ENCODE data around the gene SOWAHA.

DNA sequence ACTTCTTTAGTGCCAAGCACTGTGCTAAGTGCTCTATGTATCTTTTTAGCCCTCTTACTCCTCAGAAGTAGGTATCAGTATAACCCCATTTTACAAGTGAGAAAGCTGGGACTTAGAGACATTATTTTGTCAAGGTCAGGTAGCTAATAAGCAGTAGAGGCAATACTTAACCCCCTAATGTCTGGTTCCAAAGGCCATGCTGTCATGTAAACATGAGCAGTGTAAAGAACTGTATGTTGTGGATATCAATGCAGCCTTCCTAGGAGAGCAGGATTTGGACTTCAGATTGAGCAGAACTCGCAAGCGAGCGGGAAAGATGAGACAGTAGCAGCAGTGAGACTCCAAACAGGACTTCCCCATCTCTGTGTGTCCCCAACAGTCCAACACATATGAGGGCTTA, 21.0 kb downstream of the SOWAHA start:
- TF ChIP-seq, protein P1, sequence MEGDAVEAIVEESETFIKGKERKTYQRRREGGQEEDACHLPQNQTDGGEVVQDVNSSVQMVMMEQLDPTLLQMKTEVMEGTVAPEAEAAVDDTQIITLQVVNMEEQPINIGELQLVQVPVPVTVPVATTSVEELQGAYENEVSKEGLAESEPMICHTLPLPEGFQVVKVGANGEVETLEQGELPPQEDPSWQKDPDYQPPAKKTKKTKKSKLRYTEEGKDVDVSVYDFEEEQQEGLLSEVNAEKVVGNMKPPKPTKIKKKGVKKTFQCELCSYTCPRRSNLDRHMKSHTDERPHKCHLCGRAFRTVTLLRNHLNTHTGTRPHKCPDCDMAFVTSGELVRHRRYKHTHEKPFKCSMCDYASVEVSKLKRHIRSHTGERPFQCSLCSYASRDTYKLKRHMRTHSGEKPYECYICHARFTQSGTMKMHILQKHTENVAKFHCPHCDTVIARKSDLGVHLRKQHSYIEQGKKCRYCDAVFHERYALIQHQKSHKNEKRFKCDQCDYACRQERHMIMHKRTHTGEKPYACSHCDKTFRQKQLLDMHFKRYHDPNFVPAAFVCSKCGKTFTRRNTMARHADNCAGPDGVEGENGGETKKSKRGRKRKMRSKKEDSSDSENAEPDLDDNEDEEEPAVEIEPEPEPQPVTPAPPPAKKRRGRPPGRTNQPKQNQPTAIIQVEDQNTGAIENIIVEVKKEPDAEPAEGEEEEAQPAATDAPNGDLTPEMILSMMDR (IDR thresholded peaks at IDR 0.05) = no peak
- TF ChIP-seq POLR2A (IDR thresholded peaks at IDR 0.05) (no peak), POLR2AphosphoS5 (IDR thresholded peaks at IDR 0.05) (no peak)
